ENCODE data around the gene CASR.

GRCh38 chr3:122200661-122201060 lies 17.2 kb downstream of the CASR start:
- TF ChIP-seq POLR2A (IDR thresholded peaks at IDR 0.05; ENCODE audit: extremely low read depth, insufficient read length) (no peak), CTCF (IDR thresholded peaks at IDR 0.05; ENCODE audit: low read depth, low read length) (no peak), MAX (IDR thresholded peaks at IDR 0.05; ENCODE audit: low read depth, low read length) (no peak), MYC (IDR thresholded peaks at IDR 0.05; ENCODE audit: low read depth, low read length) (no peak)
